ENCODE measurements around the gene PDCD10. TPM values are rescaled to one million over a fixed set of nuclear protein-coding genes. Genes with fewer than 3 reads are reported as not detected.

Gene PDCD10
- total RNA-seq, 1 donor from 2014 or later: 54.8 TPM

GRCh38 chr3:167729591-167729990, 5.1 kb downstream of the PDCD10 start:
- ChIA-PET CTCF (interaction anchor here (2.4 kb wide), 1 partner anchor 12 kb away, joined by 7 read pairs; no protein-coding TSS in a partner anchor), POLR2A (no interaction called here)
- no peak overlapping the region for H3K27ac Mint-ChIP-seq
- H3K36me3 Mint-ChIP-seq (ENCODE audit: low read depth): peaks cover 21% of the 10 kb centered on the region
- H3K4me1 Mint-ChIP-seq: peaks cover 52% of the 10 kb centered on the region
- H3K4me3 Mint-ChIP-seq: no peak overlapping the region
- intact Hi-C loops (cut with micrococcal nuclease): no loop called here
- DNase-seq: no peak
- TF ChIP-seq, protein P1, sequence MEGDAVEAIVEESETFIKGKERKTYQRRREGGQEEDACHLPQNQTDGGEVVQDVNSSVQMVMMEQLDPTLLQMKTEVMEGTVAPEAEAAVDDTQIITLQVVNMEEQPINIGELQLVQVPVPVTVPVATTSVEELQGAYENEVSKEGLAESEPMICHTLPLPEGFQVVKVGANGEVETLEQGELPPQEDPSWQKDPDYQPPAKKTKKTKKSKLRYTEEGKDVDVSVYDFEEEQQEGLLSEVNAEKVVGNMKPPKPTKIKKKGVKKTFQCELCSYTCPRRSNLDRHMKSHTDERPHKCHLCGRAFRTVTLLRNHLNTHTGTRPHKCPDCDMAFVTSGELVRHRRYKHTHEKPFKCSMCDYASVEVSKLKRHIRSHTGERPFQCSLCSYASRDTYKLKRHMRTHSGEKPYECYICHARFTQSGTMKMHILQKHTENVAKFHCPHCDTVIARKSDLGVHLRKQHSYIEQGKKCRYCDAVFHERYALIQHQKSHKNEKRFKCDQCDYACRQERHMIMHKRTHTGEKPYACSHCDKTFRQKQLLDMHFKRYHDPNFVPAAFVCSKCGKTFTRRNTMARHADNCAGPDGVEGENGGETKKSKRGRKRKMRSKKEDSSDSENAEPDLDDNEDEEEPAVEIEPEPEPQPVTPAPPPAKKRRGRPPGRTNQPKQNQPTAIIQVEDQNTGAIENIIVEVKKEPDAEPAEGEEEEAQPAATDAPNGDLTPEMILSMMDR (IDR thresholded peaks at IDR 0.05): no peak
- H3K9me3 Mint-ChIP-seq: no peaks in the 10 kb centered on the region
- no peak for ATAC-seq (ENCODE audit: low read depth)
- H3K27me3 Mint-ChIP-seq: no peaks in the 10 kb centered on the region

GRCh38 chr3:167728632-167729323, 5.9 kb downstream of the PDCD10 start:
- no peak overlapping the region for H3K4me3 Mint-ChIP-seq
- no peak for DNase-seq
- TF ChIP-seq, protein P1 (IDR thresholded peaks at IDR 0.05): no peak
- POLR2A ChIA-PET: no interaction called here
- no peaks in the 10 kb centered on the region for H3K27me3 Mint-ChIP-seq
- H3K36me3 Mint-ChIP-seq (ENCODE audit: low read depth): peaks cover 29% of the 10 kb centered on the region
- H3K9me3 Mint-ChIP-seq: no peaks in the 10 kb centered on the region
- intact Hi-C loops (cut with micrococcal nuclease): no loop called here
- H3K27ac Mint-ChIP-seq: no peak overlapping the region
- ATAC-seq (ENCODE audit: low read depth): no peak
- CTCF ChIA-PET: interaction anchor here (2.4 kb wide), 1 partner anchor 12 kb away, joined by 7 read pairs; no protein-coding TSS in a partner anchor
- H3K4me1 Mint-ChIP-seq: peaks cover 60% of the 10 kb centered on the region

DNA sequence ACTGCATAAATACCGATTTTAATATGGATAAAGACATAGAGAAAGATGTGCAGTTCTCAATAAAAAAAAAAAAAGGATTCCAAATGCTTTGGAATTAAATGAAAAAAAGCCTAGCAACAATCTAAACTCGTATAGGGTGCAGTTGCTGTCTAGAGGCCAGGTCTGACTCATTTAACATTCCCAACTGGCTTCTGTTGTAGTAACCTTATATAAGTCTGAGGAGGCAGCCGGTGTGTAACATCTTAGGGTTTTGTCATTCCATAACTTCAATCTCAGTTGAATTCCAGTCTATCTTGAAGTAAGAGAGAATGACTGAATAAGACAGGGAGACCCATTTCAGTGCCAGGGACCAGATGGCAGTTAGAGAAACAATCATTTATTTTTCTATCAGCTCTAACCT, 6.5 kb downstream of the PDCD10 start:
- H3K4me3 Mint-ChIP-seq: no peak overlapping the region
- POLR2A ChIA-PET: no interaction called here
- CTCF ChIA-PET: no interaction called here
- peaks cover 34% of the 10 kb centered on the region for H3K36me3 Mint-ChIP-seq (ENCODE audit: low read depth)
- H3K4me1 Mint-ChIP-seq: peaks cover 62% of the 10 kb centered on the region
- DNase-seq: no peak
- no peak for ATAC-seq (ENCODE audit: low read depth)
- TF ChIP-seq, protein P1 (IDR thresholded peaks at IDR 0.05): no peak
- no peaks in the 10 kb centered on the region for H3K9me3 Mint-ChIP-seq
- no peaks in the 10 kb centered on the region for H3K27me3 Mint-ChIP-seq
- H3K27ac Mint-ChIP-seq: no peak overlapping the region
- intact Hi-C loops (cut with micrococcal nuclease): no loop called here

GRCh38 chr3:167723872-167724271, 10.8 kb downstream of the PDCD10 start:
- Mint-ChIP-seq H3K4me1 (peaks cover 60% of the 10 kb centered on the region), H3K27me3 (no peaks in the 10 kb centered on the region), H3K36me3 (ENCODE audit: low read depth) (peaks cover 49% of the 10 kb centered on the region), H3K9me3 (no peaks in the 10 kb centered on the region), H3K4me3 (no peak overlapping the region), H3K27ac (no peak overlapping the region)
- intact Hi-C loops (cut with micrococcal nuclease): no loop called here
- DNase-seq (no peak), ATAC-seq (ENCODE audit: low read depth) (no peak)
- ChIA-PET POLR2A (no interaction called here), CTCF (no interaction called here)
- TF ChIP-seq, protein P1 (IDR thresholded peaks at IDR 0.05): no peak

DNA sequence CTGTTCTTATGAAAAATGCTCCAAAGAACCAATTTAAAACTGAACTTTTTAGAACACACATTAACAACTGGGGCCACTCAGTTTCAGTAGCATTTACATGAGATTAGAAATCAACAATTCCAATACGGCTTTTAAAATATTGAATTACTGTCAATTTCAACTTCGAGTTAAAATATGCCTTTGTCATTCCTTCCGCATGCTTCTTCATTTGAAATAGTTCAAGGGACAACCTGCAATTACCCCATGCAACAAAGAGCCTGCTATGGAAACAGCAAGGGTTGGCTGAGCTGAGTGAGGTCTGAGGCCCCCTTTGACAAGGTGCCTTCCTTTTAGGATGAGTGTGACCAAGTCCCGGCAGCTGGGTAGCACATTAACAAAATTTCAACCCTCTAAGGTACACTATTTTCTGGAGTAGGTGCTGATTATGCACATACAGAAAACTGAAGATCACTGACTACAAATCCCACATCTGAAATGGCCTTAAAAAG, 11.6 kb downstream of the PDCD10 start:
- POLR2A ChIA-PET: no interaction called here
- H3K27me3 Mint-ChIP-seq: no peaks in the 10 kb centered on the region
- no peak overlapping the region for H3K27ac Mint-ChIP-seq
- DNase-seq (no peak), ATAC-seq (ENCODE audit: low read depth) (no peak)
- intact Hi-C loops (cut with micrococcal nuclease): no loop called here
- H3K4me1 Mint-ChIP-seq: peaks cover 54% of the 10 kb centered on the region
- no peaks in the 10 kb centered on the region for H3K9me3 Mint-ChIP-seq
- H3K36me3 Mint-ChIP-seq (ENCODE audit: low read depth): peaks cover 52% of the 10 kb centered on the region
- TF ChIP-seq, protein P1 (IDR thresholded peaks at IDR 0.05): no peak
- CTCF ChIA-PET: no interaction called here
- H3K4me3 Mint-ChIP-seq: no peak overlapping the region
